WTC11 (cell line): ENCODE data around the gene CLEC6A.

Experiments used
- CTCF ChIP-seq: fragments of 200-600 bp; IDR thresholded peaks from 2 replicates; pipeline ENCODE4 v1.8.0; 2022; ENCODE audit warnings: antibody characterized with exemption
- NFYB ChIP-seq: sonication (generic); formaldehyde crosslinking; conservative IDR thresholded peaks from 2 replicates; pipeline ENCODE4 v1.8.0; 2022; ENCODE audit warnings: low read depth, missing genetic modification reagents
- NR2C2 ChIP-seq: sonication (generic); formaldehyde crosslinking; IDR thresholded peaks from 2 replicates; pipeline ENCODE4 v1.8.0; 2022; ENCODE audit warnings: mild to moderate bottlenecking, missing genetic modification reagents
- PRDM15 ChIP-seq: sonication (generic); formaldehyde crosslinking; IDR thresholded peaks from 2 replicates; pipeline ENCODE4 v1.8.0; 2022; ENCODE audit warnings: missing genetic modification reagents
- ZBTB21 ChIP-seq: sonication (generic); formaldehyde crosslinking; IDR thresholded peaks from 2 replicates; pipeline ENCODE4 v1.8.1; 2023; ENCODE audit warnings: mild to moderate bottlenecking, missing genetic modification reagents, borderline replicate concordance
- ZNF317 ChIP-seq: sonication (generic); formaldehyde crosslinking; IDR thresholded peaks from 2 replicates; pipeline ENCODE4 v1.8.1; 2023; ENCODE audit warnings: low read depth, mild to moderate bottlenecking, moderate library complexity, missing genetic modification reagents, borderline replicate concordance

- TF ChIP-seq CTCF (no peak), ZBTB21 (CRISPR knock-in tag) (no peak), PRDM15 (CRISPR knock-in tag) (no peak), ZNF317 (CRISPR knock-in tag) (no peak), NFYB (CRISPR knock-in tag) (no peak), NR2C2 (no peak)
Observed at GRCh38 chr12:8493084-8493483, 37.3 kb downstream of the CLEC6A start.
